H9 (cell line): ENCODE results near the gene CSNK1A1L. TPM values are rescaled to one million over a fixed set of nuclear protein-coding genes. Genes with fewer than 3 reads are reported as not detected.

Source experiments
- DNase-seq: peaks from one replicate; pipeline ENCODE4 v3.0.0-alpha.2; 2017
- H2AFZ ChIP-seq: one replicate; pipeline ENCODE4 v1.6.1; 2013; ENCODE audit warnings: mild to moderate bottlenecking, low read length, control low read depth, moderate library complexity
- H2AK5ac ChIP-seq: 2 replicates; pipeline ENCODE4 v1.6.1; 2013; ENCODE audit warnings: low read length, control low read depth, mixed read lengths; ENCODE audit not compliant: insufficient read length
- H2BK120ac ChIP-seq: one replicate; pipeline ENCODE4 v1.6.1; 2013; ENCODE audit warnings: low read depth, mild to moderate bottlenecking, low read length, control low read depth, inconsistent platforms; ENCODE audit not compliant: poor library complexity, severe bottlenecking
- H2BK12ac ChIP-seq: 2 replicates; pipeline ENCODE4 v1.6.1; 2013; ENCODE audit warnings: low read length, control low read depth, mixed read lengths, low read depth; ENCODE audit not compliant: insufficient read length
- H2BK15ac ChIP-seq: 2 replicates; pipeline ENCODE4 v1.6.1; 2013; ENCODE audit warnings: low read depth, low read length, control low read depth
- H2BK20ac ChIP-seq: one replicate; pipeline ENCODE4 v1.6.1; 2013; ENCODE audit warnings: low read depth, mild to moderate bottlenecking, low read length, control low read depth, inconsistent platforms; ENCODE audit not compliant: poor library complexity, severe bottlenecking
- H2BK5ac ChIP-seq: 2 replicates; pipeline ENCODE4 v1.6.1; 2013; ENCODE audit warnings: low read length, control low read depth, mixed read lengths; ENCODE audit not compliant: insufficient read length
- H3K14ac ChIP-seq: 2 replicates; pipeline ENCODE4 v1.6.1; 2013; ENCODE audit warnings: low read length, control low read depth; ENCODE audit not compliant: insufficient read depth
- H3K18ac ChIP-seq: 2 replicates; pipeline ENCODE4 v1.6.1; 2013; ENCODE audit warnings: low read depth, mild to moderate bottlenecking, mixed read lengths, low read length, control low read depth; ENCODE audit not compliant: insufficient read length
- H3K23ac ChIP-seq: 2 replicates; pipeline ENCODE4 v1.6.1; 2013; ENCODE audit warnings: low read length, control low read depth, mixed read lengths, low read depth; ENCODE audit not compliant: insufficient read length
- H3K23me2 ChIP-seq: 2 replicates; pipeline ENCODE4 v1.6.1; 2013; ENCODE audit warnings: low read depth, mild to moderate bottlenecking, mixed read lengths, low read length, control low read depth; ENCODE audit not compliant: insufficient read length, poor library complexity, severe bottlenecking
- H3K27ac ChIP-seq: 2 replicates; pipeline ENCODE4 v1.5.1; 2013; ENCODE audit warnings: low read length, control low read depth, mixed read lengths, low read depth; ENCODE audit not compliant: insufficient read length
- H3K27me3 ChIP-seq: 2 replicates; pipeline ENCODE4 v1.6.1; 2013; ENCODE audit warnings: low read length, control low read depth, inconsistent platforms; ENCODE audit not compliant: insufficient read depth
- H3K4ac ChIP-seq: 2 replicates; pipeline ENCODE4 v1.6.1; 2013; ENCODE audit warnings: low read depth, mild to moderate bottlenecking, control low read depth, inconsistent platforms, low read length, moderate library complexity
- H3K4me1 ChIP-seq: 2 replicates; pipeline ENCODE4 v1.6.1; 2013; ENCODE audit warnings: low read length, control low read depth, inconsistent platforms; ENCODE audit not compliant: insufficient read depth
- H3K4me2 ChIP-seq: 2 replicates; pipeline ENCODE4 v1.6.1; 2013; ENCODE audit warnings: low read length, control low read depth, mixed read lengths; ENCODE audit not compliant: insufficient read length, insufficient read depth
- H3K56ac ChIP-seq: 2 replicates; pipeline ENCODE4 v1.6.1; 2013; ENCODE audit warnings: low read depth, mild to moderate bottlenecking, mixed read lengths, low read length, control low read depth; ENCODE audit not compliant: insufficient read length
- H3K79me1 ChIP-seq: 2 replicates; pipeline ENCODE4 v1.6.1; 2013; ENCODE audit warnings: low read depth, mild to moderate bottlenecking, moderate library complexity, low read length, control low read depth, inconsistent platforms; ENCODE audit not compliant: insufficient read depth, poor library complexity, severe bottlenecking
- H3K79me2 ChIP-seq: 2 replicates; pipeline ENCODE4 v1.6.1; 2013; ENCODE audit warnings: low read length, control low read depth, inconsistent platforms; ENCODE audit not compliant: insufficient read depth
- H3K9ac ChIP-seq: 2 replicates; pipeline ENCODE4 v1.6.1; 2013; ENCODE audit warnings: low read length, control low read depth, mixed read lengths; ENCODE audit not compliant: insufficient read length; ENCODE audit errors: extremely low read depth
- H3K9me3 ChIP-seq: one replicate; pipeline ENCODE4 v1.6.1; 2013; ENCODE audit warnings: low read depth, low read length, inconsistent platforms; ENCODE audit not compliant: control insufficient read depth
- H3T11ph ChIP-seq: one replicate; pipeline ENCODE4 v1.6.1; 2013; ENCODE audit warnings: mild to moderate bottlenecking, low read length, control low read depth, inconsistent platforms
- H4K20me1 ChIP-seq: one replicate; pipeline ENCODE4 v1.6.1; 2013; ENCODE audit not compliant: control insufficient read depth, insufficient read length, insufficient read depth
- H4K5ac ChIP-seq: 2 replicates; pipeline ENCODE4 v1.6.1; 2013; ENCODE audit warnings: low read depth, mild to moderate bottlenecking, mixed read lengths, low read length, control low read depth; ENCODE audit not compliant: insufficient read length
- H4K8ac ChIP-seq: replicated peaks from 2 replicates; pipeline ENCODE4 v1.6.1; 2013; ENCODE audit warnings: low read length, control low read depth, mixed read lengths, low read depth; ENCODE audit not compliant: insufficient read length
- H4K91ac ChIP-seq: 2 replicates; pipeline ENCODE4 v1.6.1; 2013; ENCODE audit warnings: low read depth, mild to moderate bottlenecking, moderate library complexity, mixed read lengths, low read length, control low read depth; ENCODE audit not compliant: insufficient read length
- H3K27ac Mint-ChIP-seq, 3 experiments: 2 replicates in 2 of 3; 3 replicates in 1 of 3; pipeline ENCODE4 v1.8.0; 2020 to 2021; ENCODE audit warnings: mixed read lengths in 3 of 3, mild to moderate bottlenecking in 1 of 3, moderate library complexity in 1 of 3
- H3K27me3 Mint-ChIP-seq: 2 replicates; pipeline ENCODE4 v1.8.0; 2021; ENCODE audit warnings: low read depth, mild to moderate bottlenecking, moderate library complexity, mixed read lengths
- H3K36me3 Mint-ChIP-seq, 3 experiments: 2 replicates in 2 of 3; 3 replicates in 1 of 3; pipeline ENCODE4 v1.8.0; 2020 to 2021; ENCODE audit warnings: low read depth in 3 of 3, mixed read lengths in 3 of 3; ENCODE audit not compliant: insufficient read depth in 1 of 3
- H3K4me1 Mint-ChIP-seq, 2 experiments: 2 replicates each; pipeline ENCODE4 v1.8.0; 2020; ENCODE audit warnings: mixed read lengths in 2 of 2
- H3K4me3 Mint-ChIP-seq, 2 experiments: 2 replicates in 1 of 2; 3 replicates in 1 of 2; pipeline ENCODE4 v1.8.0; 2020 to 2021; ENCODE audit warnings: mild to moderate bottlenecking in 2 of 2, mixed read lengths in 2 of 2, moderate library complexity in 1 of 2
- H3K9me3 Mint-ChIP-seq, 2 experiments: 2 replicates in 1 of 2; 3 replicates in 1 of 2; pipeline ENCODE4 v1.8.0; 2020; ENCODE audit warnings: mild to moderate bottlenecking in 2 of 2, mixed read lengths in 2 of 2, moderate library complexity in 1 of 2
- WGBS: extraction: QIAGEN DNeasy Blood & Tissue Kit; methylation state at CpG from one replicate; pipeline ENCODE4 v1.1.7; 2013; ENCODE audit warnings: missing lambda C conversion rate, low lambda C conversion rate, mixed read lengths; ENCODE audit not compliant: insufficient read length; ENCODE audit errors: extremely low coverage; 5-methylcytosine and 5-hydroxymethylcytosine counted together
- total RNA-seq: library from RNA; stranded (reverse); gene quantifications from 2 replicates; pipeline ENCODE4 v1.2.1, GENCODE V29; 2021
- TF ChIP-seq, protein P1 (sequence below): fragments of 200-600 bp; sonication (generic); conservative IDR thresholded peaks from 3 replicates; pipeline ENCODE4 v1.8.0; 2021; ENCODE audit warnings: antibody characterized with exemption, mild to moderate bottlenecking

CSNK1A1L gene
- total RNA-seq, 1 experiment from 2014 or later = not detected

DNA sequence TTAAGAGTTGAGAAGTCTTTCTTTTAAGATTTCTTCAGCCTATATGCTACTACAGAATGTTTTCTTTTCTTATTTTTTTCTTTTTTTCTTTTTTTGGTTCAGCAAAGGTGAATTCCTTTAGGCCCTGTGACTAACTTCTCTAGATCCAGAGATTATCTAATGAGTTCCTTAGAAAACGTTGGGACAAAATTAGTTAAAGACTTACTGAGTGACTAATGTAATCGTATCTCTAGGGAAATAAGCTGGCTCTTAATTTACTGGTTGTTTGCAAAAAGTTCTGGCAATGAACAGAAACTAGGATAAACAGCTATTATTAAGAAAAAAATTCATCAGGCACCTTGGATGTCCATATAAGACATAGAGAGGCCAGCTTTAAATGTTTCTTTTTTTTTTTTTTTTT, 30.7 kb upstream of the CSNK1A1L start:
- H2BK5ac ChIP-seq = no peak overlapping the region
- H4K8ac ChIP-seq = no peak overlapping the region
- H3K79me1 ChIP-seq = no peaks in the 10 kb centered on the region
- no peak overlapping the region for H3K23ac ChIP-seq
- no peaks in the 10 kb centered on the region for H3K9me3 Mint-ChIP-seq
- no peaks in the 10 kb centered on the region for H3K4me1 ChIP-seq
- H3K79me2 ChIP-seq = no peaks in the 10 kb centered on the region
- no peak overlapping the region for H4K5ac ChIP-seq
- no peak overlapping the region for H3K4me2 ChIP-seq
- H3K23me2 ChIP-seq = no peaks in the 10 kb centered on the region
- H3K9ac ChIP-seq = no peak overlapping the region
- no peak overlapping the region for H2BK12ac ChIP-seq
- no CpG with 5 or more reads among the region's 2 CpGs for WGBS
- H3K36me3 Mint-ChIP-seq = no peaks in the 10 kb centered on the region
- no peaks in the 10 kb centered on the region for H3K27me3 ChIP-seq
- no peaks in the 10 kb centered on the region for H3K4me1 Mint-ChIP-seq
- no peak overlapping the region for H3K4me3 Mint-ChIP-seq
- H3K4ac ChIP-seq = no peak overlapping the region
- H3K27me3 Mint-ChIP-seq = no peaks in the 10 kb centered on the region
- no peak overlapping the region for H2AK5ac ChIP-seq
- no peaks in the 10 kb centered on the region for H4K20me1 ChIP-seq
- no peak overlapping the region for H2AFZ ChIP-seq
- no peak overlapping the region for H2BK20ac ChIP-seq
- H3K27ac Mint-ChIP-seq = no peak overlapping the region
- H2BK120ac ChIP-seq = no peak overlapping the region
- DNase-seq = no peak
- no peak overlapping the region for H3T11ph ChIP-seq
- no peak overlapping the region for H3K27ac ChIP-seq
- no peak overlapping the region for H3K56ac ChIP-seq
- no peaks in the 10 kb centered on the region for H3K9me3 ChIP-seq
- no peak overlapping the region for H2BK15ac ChIP-seq
- H3K14ac ChIP-seq = no peak overlapping the region
- TF ChIP-seq, protein P1, sequence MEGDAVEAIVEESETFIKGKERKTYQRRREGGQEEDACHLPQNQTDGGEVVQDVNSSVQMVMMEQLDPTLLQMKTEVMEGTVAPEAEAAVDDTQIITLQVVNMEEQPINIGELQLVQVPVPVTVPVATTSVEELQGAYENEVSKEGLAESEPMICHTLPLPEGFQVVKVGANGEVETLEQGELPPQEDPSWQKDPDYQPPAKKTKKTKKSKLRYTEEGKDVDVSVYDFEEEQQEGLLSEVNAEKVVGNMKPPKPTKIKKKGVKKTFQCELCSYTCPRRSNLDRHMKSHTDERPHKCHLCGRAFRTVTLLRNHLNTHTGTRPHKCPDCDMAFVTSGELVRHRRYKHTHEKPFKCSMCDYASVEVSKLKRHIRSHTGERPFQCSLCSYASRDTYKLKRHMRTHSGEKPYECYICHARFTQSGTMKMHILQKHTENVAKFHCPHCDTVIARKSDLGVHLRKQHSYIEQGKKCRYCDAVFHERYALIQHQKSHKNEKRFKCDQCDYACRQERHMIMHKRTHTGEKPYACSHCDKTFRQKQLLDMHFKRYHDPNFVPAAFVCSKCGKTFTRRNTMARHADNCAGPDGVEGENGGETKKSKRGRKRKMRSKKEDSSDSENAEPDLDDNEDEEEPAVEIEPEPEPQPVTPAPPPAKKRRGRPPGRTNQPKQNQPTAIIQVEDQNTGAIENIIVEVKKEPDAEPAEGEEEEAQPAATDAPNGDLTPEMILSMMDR = no peak
- H3K18ac ChIP-seq = no peak overlapping the region
- no peak overlapping the region for H4K91ac ChIP-seq
